H1 (cell line): ENCODE data around the gene CD58. TPM values are rescaled to one million over a fixed set of nuclear protein-coding genes. Genes with fewer than 3 reads are reported as not detected.

ENCODE experiments used
- BRCA1 ChIP-seq: IDR thresholded peaks from 2 replicates; pipeline ENCODE4 v1.6.1; 2012; ENCODE audit warnings: low read depth, low read length, improper control_type of control experiment
- GABPA ChIP-seq: IDR thresholded peaks from 2 replicates; pipeline ENCODE4 v1.6.1; 2011; ENCODE audit warnings: mild to moderate bottlenecking, low read length, moderate library complexity, borderline replicate concordance; ENCODE audit not compliant: insufficient read depth
- HDAC2 ChIP-seq, 2 experiments: fragments of 300-600 bp in 1 of 2; sonication (generic) in 1 of 2; IDR thresholded peaks; 2 replicates each; pipeline ENCODE4 v1.6.1; 2011 to 2012; ENCODE audit warnings: low read depth in 2 of 2, low read length in 2 of 2, mild to moderate bottlenecking in 2 of 2, moderate library complexity in 2 of 2, borderline replicate concordance in 1 of 2, inconsistent platforms in 1 of 2
- POU5F1 ChIP-seq: IDR thresholded peaks from 2 replicates; pipeline ENCODE4 v1.6.1; 2011; ENCODE audit warnings: low read depth, mild to moderate bottlenecking, low read length, moderate library complexity
- RXRA ChIP-seq: IDR thresholded peaks from 2 replicates; pipeline ENCODE4 v1.6.1; 2011; ENCODE audit warnings: low read depth, mild to moderate bottlenecking, low read length, moderate library complexity; ENCODE audit not compliant: insufficient read depth
- SIX5 ChIP-seq: IDR thresholded peaks from 2 replicates; pipeline ENCODE4 v1.6.1; 2011; ENCODE audit warnings: mild to moderate bottlenecking, low read depth, low read length
- SRF ChIP-seq: IDR thresholded peaks from 2 replicates; pipeline ENCODE4 v1.6.1; 2011; ENCODE audit warnings: mild to moderate bottlenecking, low read depth, low read length, moderate library complexity
- polyA plus RNA-seq, 7 experiments: library from polyadenylated mRNA; depleted of rRNA in 3 of 7; stranded (reverse) in 5 of 7; unstranded in 2 of 7; fragments of >200 nt in 5 of 7; fragments of 200-250 nt in 2 of 7; gene quantifications; 1 replicate in 5 of 7; 2 replicates in 1 of 7; 4 replicates in 1 of 7; pipeline versions ENCODE4 v1.2.1 to v1.2.3, GENCODE V29; 2011 to 2013; ENCODE audit warnings: missing spikeins in 2 of 7, mixed read lengths in 2 of 7
- total RNA-seq: library from RNA; stranded (reverse); fragmentation: NEBNext Ultra II Directional; extraction: Animal tissue kit (Norgen Biotek cat#: 25700); gene quantifications from 2 replicates; pipeline ENCODE4 v1.2.1, GENCODE V29; 2021
- TF ChIP-seq, protein P1 (sequence below): fragments of 300-600 bp; sonication (generic); IDR thresholded peaks from 2 replicates; pipeline ENCODE4 v1.7.1; 2012; ENCODE audit warnings: low read length, moderate library complexity, mild to moderate bottlenecking, inconsistent platforms; ENCODE audit not compliant: insufficient replicate concordance
- TF ChIP-seq, protein P2 (sequence below): IDR thresholded peaks from 2 replicates; pipeline ENCODE4 v1.6.1; 2012; ENCODE audit warnings: inconsistent platforms

Gene CD58
- total and polyA plus RNA-seq, 2 of the 8 experiments (the other 6 are each of a cell fraction or from before 2014, with no cell fraction given), result 5.3 to 5.5 TPM

DNA sequence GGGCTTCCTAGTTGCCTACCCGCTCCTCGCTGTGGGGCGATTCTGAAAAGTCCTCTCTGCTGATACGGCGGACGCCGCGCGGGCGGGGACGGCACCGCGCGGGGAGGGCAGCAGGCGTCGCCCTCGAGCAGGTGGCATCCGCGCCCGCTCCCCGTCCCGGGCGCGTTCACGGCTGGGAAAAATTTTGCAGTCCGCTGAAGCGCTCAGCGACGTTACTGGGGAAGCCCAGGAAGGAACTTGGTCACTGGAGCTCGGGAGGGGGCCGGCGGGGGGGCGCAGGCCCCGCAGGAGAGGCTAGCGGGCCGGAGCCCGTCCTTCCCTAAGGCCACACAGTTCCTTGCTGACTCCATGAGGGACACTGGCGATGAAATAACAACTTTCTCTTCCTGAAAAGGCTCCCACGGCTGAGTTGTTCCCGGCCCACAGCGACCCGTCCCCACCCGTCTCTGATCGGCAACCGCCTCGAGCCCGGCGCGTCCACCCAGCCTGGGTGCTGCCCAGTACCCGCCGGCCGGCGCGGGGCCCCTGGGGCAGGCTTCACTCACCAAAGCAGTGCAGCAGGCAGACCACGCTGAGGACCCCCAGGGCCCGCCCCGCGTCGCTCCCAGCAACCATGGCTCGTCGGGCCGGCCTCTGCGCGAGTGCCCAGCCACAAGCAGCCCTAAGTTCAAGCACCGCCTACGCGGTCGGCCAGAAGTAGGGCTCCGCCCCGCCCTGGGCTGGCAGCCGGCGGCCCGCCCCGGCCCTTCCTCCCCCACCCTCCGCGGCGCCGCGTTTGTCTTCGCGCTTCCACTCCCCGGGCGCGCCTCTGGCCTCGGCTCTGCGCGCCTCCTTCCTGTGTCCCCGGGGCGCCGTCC lies at the start of gene CD58 (continued):
- TF ChIP-seq, protein P1, sequence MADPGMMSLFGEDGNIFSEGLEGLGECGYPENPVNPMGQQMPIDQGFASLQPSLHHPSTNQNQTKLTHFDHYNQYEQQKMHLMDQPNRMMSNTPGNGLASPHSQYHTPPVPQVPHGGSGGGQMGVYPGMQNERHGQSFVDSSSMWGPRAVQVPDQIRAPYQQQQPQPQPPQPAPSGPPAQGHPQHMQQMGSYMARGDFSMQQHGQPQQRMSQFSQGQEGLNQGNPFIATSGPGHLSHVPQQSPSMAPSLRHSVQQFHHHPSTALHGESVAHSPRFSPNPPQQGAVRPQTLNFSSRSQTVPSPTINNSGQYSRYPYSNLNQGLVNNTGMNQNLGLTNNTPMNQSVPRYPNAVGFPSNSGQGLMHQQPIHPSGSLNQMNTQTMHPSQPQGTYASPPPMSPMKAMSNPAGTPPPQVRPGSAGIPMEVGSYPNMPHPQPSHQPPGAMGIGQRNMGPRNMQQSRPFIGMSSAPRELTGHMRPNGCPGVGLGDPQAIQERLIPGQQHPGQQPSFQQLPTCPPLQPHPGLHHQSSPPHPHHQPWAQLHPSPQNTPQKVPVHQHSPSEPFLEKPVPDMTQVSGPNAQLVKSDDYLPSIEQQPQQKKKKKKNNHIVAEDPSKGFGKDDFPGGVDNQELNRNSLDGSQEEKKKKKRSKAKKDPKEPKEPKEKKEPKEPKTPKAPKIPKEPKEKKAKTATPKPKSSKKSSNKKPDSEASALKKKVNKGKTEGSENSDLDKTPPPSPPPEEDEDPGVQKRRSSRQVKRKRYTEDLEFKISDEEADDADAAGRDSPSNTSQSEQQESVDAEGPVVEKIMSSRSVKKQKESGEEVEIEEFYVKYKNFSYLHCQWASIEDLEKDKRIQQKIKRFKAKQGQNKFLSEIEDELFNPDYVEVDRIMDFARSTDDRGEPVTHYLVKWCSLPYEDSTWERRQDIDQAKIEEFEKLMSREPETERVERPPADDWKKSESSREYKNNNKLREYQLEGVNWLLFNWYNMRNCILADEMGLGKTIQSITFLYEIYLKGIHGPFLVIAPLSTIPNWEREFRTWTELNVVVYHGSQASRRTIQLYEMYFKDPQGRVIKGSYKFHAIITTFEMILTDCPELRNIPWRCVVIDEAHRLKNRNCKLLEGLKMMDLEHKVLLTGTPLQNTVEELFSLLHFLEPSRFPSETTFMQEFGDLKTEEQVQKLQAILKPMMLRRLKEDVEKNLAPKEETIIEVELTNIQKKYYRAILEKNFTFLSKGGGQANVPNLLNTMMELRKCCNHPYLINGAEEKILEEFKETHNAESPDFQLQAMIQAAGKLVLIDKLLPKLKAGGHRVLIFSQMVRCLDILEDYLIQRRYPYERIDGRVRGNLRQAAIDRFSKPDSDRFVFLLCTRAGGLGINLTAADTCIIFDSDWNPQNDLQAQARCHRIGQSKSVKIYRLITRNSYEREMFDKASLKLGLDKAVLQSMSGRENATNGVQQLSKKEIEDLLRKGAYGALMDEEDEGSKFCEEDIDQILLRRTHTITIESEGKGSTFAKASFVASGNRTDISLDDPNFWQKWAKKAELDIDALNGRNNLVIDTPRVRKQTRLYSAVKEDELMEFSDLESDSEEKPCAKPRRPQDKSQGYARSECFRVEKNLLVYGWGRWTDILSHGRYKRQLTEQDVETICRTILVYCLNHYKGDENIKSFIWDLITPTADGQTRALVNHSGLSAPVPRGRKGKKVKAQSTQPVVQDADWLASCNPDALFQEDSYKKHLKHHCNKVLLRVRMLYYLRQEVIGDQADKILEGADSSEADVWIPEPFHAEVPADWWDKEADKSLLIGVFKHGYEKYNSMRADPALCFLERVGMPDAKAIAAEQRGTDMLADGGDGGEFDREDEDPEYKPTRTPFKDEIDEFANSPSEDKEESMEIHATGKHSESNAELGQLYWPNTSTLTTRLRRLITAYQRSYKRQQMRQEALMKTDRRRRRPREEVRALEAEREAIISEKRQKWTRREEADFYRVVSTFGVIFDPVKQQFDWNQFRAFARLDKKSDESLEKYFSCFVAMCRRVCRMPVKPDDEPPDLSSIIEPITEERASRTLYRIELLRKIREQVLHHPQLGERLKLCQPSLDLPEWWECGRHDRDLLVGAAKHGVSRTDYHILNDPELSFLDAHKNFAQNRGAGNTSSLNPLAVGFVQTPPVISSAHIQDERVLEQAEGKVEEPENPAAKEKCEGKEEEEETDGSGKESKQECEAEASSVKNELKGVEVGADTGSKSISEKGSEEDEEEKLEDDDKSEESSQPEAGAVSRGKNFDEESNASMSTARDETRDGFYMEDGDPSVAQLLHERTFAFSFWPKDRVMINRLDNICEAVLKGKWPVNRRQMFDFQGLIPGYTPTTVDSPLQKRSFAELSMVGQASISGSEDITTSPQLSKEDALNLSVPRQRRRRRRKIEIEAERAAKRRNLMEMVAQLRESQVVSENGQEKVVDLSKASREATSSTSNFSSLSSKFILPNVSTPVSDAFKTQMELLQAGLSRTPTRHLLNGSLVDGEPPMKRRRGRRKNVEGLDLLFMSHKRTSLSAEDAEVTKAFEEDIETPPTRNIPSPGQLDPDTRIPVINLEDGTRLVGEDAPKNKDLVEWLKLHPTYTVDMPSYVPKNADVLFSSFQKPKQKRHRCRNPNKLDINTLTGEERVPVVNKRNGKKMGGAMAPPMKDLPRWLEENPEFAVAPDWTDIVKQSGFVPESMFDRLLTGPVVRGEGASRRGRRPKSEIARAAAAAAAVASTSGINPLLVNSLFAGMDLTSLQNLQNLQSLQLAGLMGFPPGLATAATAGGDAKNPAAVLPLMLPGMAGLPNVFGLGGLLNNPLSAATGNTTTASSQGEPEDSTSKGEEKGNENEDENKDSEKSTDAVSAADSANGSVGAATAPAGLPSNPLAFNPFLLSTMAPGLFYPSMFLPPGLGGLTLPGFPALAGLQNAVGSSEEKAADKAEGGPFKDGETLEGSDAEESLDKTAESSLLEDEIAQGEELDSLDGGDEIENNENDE, result no peak
- 0 out of 2 replicates have a peak, but pooled peaks have one; percentile 8 for TF ChIP-seq SRF
- no peak for TF ChIP-seq RXRA
- TF ChIP-seq, protein P2, sequence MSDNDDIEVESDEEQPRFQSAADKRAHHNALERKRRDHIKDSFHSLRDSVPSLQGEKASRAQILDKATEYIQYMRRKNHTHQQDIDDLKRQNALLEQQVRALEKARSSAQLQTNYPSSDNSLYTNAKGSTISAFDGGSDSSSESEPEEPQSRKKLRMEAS, result peak; percentile 66
- TF ChIP-seq HDAC2 (IDR thresholded peaks at IDR 0.05; ENCODE audit: borderline replicate concordance in 1 of 2, low read depth in 2 of 2, low read length in 2 of 2), result peak; percentile 47 to 78; a peak in 3 of 4 replicates
- TF ChIP-seq SIX5, result no peak
- no peak for TF ChIP-seq POU5F1
- no peak for TF ChIP-seq GABPA
- no peak for TF ChIP-seq BRCA1
